ENCODE measurements around the gene HDAC11.
"Not testable (repeated sequence)": the region's sequence is repeated elsewhere in the genome, so short reads cannot be mapped to it uniquely, and the experiment has no call there.

Gene HDAC11

DNA sequence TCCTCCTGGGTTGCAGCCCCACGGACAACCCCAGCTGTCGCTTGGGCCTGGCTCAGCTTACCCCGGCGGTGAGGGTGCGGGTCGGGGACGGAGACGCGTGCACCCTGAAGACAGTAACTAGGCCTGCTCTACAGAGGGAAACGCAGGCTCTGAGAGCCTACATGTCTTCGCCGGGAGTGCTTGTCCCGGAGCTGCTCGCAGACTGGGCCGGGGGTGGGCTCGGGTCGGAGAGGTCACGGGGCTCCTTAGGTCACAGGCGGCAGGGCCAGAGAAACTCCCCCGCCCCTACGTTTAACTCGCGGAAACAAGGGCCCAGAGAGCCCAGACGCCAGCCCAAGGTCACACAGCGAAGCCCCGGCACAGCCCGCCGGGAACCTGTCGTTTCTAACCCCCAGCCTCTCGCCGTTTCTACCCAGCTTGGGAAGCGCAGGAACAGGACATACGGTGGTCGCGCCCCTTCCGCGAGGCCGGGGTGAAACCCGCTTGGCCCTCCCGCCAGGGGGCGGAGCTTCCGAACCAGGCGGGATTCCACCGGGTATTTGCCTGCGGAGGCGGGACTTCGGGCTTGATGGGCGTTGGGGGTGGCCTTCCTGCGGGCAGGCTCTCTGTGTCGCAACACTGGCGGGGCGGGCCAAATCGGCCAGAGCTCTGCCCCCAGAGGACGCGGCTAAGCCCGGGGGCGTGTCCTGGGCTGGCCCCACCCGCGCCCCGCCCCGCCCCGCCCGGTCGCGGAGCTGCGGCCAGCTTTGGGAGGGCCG is at the start of gene HDAC11:
HDAC11 (plus strand) TSS at position 725 of the 758 bp plus-strand sequence. CDS start 42 bp downstream, outside the sequence.
- peak; percentile 68 for DNase-seq (ENCODE audit: low read depth)

DNA sequence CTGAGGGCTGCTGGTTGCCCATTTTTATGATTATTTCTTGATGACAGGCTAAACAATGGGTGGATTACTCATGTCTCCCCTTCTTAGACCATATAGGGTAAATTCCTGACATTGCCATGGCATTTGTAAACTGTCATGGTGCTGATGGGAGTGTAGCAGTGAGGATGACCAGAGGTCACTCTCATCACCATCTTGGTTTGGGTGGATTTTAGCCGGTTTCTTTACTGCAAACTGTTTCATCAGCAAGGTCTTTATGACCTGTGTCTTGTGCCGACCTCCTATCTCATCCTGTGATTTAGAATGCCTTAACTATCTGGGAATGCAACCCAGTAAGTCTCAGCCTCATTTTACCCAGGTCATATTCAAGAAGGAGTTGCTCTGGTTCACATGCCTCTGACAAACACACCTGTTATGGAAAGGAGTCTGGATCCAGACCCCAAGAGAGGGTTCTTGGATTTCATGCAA is 49.7 kb upstream of the HDAC11 start:
- not testable (repeated sequence) for DNase-seq (ENCODE audit: low read depth)

- DNase-seq (ENCODE audit: low read depth) = no peak
Observed at GRCh38 chr3:13432093-13432492, 48.0 kb upstream of the HDAC11 start.

DNA sequence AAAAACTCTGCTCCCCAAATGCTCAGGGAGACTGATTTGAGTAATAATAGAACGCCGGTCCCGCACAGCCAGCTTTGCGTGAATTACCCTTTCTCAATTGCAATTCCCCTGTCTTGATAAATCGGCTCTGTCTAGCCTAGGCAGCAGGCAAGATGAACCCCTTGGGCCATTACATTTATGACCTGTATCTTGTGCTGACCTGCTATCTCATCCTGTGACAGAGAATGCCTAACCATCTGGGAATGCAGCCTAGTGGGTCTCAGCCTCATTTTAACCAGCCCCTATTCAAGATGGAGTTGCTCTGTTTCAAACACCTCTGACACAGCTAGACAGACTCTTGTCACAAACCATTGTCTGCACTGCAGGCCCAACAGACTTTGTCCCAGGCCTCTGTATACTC is 46.2 kb upstream of the HDAC11 start:
- DNase-seq (ENCODE audit: low read depth) = no peak

DNA sequence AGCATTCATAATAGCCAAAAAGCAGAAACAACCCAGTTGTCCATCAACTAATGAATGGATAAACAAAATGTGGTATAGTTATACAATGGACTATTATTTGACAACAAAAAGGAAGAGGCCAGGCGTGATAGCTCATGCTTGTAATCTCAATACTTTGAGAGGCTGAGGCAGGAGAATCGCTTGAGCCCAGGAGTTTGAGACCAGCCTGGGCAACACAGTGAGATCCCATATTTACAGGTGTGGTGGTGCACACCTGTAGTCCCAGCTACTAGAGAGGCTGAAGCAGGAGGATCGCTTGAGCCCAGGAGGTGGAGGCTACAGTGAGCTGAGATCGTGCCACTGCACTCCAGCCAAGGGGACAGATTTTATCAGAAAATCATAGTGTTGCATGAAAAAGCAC is 43.9 kb upstream of the HDAC11 start:
- DNase-seq (ENCODE audit: low read depth) = not testable (repeated sequence)

- DNase-seq (ENCODE audit: low read depth) = no peak
Observed at GRCh38 chr3:13440204-13440817, 39.8 kb upstream of the HDAC11 start.

- DNase-seq (ENCODE audit: low read depth) = not testable (repeated sequence)
Observed at GRCh38 chr3:13442882-13443281, 37.2 kb upstream of the HDAC11 start.

GRCh38 chr3:13451301-13451673 is 28.8 kb upstream of the HDAC11 start:
- peak; percentile 11 for DNase-seq (ENCODE audit: low read depth)

DNA sequence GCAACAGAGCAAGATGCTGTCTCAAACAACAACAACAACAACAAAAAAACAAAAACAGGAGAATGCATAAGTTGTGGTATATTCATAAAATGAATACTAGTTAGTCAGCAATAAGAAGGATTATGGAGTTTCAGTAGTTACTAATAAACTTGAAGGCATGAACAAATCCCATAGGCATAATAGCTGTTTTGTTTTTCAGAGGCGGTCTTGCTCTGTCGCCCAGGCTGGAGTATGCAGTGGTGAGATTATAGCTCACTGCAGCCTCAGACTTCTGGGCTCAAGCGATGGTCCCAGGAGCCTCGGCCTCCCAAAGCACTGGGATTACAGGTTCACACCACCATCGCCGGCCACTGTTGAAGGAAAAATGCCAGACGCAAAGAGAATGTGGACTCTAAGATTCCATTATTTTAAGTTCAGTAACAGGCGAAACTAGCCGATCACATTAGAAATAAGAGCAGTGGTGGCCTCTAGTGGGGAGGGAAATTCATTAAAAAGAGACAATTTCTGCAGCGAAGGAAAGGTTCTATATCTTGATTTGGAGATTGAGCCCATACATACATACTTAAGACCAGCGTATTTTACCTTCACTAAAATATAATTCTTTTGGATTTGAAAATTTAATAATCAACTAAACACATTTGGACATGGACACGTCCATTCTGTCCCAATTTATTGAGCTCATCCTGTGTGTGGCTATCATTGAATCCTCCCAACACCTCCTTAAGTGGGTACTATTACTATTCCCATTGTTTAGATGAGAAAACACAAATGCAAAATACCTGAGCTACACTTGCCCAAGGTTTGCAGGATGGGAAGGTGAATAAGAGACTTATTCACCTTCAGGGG is 27.4 kb upstream of the HDAC11 start:
- peak; percentile 26 for DNase-seq (ENCODE audit: low read depth)

- no peak for DNase-seq (ENCODE audit: low read depth)
Observed at GRCh38 chr3:13455644-13456043, 24.5 kb upstream of the HDAC11 start.

GRCh38 chr3:13457593-13457992 is 22.5 kb upstream of the HDAC11 start:
- no peak for DNase-seq (ENCODE audit: low read depth)

DNA sequence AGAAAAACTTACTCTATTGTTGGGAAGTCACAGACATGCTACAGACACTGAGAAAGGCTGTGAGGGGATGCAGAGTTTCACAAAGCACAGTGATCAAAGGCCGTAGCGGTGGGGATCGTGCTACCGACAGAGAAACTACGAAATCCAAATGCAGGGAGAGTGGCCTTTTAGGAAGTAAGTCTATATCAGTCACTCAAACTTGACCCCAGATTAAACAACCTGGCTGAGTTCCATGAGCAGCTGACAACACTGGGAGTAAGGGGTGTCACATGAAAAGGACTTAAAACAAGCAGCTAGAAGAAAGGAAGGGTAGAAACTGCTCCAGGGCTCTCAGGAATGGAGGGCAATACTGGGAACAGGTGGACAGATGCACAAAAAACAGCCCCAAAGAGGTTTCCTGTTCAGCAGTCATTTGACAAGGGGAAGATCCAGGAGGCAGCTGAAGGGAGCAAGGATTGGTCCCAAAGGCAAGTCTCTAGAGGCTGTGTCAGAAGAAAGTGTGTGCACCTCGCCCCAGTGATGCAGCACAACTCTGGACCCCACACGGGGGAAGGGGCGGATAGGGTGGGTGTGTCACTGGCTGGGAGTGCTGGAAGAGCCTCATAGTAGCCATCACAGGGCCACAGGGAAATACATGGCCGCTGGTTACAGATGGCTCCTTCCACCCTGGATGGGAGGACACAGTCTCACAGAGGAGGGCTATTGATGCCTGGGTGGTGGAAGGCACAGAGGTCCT is 20.3 kb upstream of the HDAC11 start:
- no peak for DNase-seq (ENCODE audit: low read depth)

GRCh38 chr3:13460341-13460736 is 19.8 kb upstream of the HDAC11 start:
- DNase-seq (ENCODE audit: low read depth) = no peak

DNA sequence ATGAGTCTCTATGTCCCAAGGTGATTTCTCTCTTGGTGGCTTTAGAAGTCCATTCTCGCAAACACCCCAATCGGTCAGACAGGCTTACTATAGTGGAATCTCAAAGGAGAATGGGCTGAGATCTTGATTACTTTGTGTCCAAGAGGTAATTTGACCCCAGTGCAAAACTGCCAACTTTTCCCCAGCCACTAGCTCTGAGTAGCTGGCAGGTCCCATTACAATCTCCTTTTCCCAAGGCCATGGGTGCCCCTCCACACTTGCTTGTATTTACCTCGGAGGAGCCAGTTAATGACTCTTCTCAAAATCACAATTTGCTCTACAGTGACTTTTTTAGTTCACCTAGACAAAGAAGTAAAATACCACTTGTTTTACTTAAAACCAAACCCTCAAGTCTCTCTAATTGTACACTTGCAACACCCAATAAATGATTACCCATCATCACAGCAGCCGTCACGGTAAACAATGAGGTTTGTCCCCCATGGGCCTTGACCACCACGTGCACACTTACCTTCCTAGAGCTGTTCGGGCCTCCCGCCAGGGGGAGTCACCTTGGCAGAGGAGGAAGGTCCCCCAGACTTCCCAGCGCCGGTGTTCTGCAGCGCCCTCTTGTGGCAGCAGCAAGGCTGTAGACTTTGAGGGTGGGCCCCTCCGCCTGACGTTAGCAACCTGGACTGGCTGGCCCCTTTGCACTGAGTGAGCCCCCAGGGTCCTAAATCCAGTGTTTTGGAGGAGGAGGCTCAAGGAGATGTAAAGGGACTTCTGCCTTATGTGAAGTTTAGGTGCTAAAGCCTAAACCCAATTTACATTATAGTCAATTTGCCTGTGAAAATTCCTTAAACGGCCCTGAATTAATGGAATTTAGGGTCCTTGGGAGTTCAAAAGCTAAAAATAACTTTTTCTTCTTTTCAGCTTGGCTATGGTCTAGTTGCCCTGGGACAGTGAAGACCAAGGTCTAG is 18.7 kb upstream of the HDAC11 start:
- no peak for DNase-seq (ENCODE audit: low read depth)

GRCh38 chr3:13462125-13462629 is 17.9 kb upstream of the HDAC11 start:
- no peak for DNase-seq (ENCODE audit: low read depth)

DNA sequence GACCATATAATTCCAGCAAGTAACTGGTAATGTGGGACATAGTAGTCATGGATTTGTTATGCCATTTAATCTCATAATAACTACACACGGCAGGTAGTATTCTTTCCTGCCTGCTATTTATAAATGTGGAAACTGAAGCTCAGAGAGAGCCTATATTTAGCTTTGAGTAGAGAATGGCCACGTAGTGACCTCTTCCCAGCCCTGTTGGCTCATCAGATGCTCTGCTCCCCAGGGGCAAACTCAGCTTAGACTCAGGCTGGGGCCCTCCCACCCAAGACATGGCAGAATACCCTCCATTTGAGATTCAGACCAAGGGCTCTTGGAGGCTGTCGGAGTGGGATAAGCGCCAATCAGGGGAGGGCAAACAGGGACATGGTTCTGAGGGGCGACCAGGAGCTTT is 17.3 kb upstream of the HDAC11 start:
- no peak for DNase-seq (ENCODE audit: low read depth)

- no peak for DNase-seq (ENCODE audit: low read depth)
Observed at GRCh38 chr3:13463618-13464400, 16.3 kb upstream of the HDAC11 start.

GRCh38 chr3:13465236-13465873 is 14.8 kb upstream of the HDAC11 start:
- no peak for DNase-seq (ENCODE audit: low read depth)

- DNase-seq (ENCODE audit: low read depth) = no peak
Observed at GRCh38 chr3:13466781-13467180, 13.3 kb upstream of the HDAC11 start.
